Neural crest cell (in vitro differentiated cells): ENCODE measurements around the gene HLA-DMA. TPM values are rescaled to one million over a fixed set of nuclear protein-coding genes. Genes with fewer than 3 reads are reported as not detected.

Experiments
- DNase-seq: peaks from one replicate; pipeline ENCODE4 v3.0.0; 2021; ENCODE audit warnings: low read depth, mixed read lengths, low spot score
- H3K27ac Mint-ChIP-seq: one replicate; pipeline ENCODE4 v1.8.0; 2021; ENCODE audit warnings: mild to moderate bottlenecking, mixed read lengths; ENCODE audit not compliant: unreplicated experiment
- H3K27me3 Mint-ChIP-seq: 2 replicates; pipeline ENCODE4 v1.8.0; 2021; ENCODE audit warnings: low read depth, mild to moderate bottlenecking, mixed read lengths
- H3K36me3 Mint-ChIP-seq: 2 replicates; pipeline ENCODE4 v1.8.0; 2021; ENCODE audit warnings: low read depth, mild to moderate bottlenecking, mixed read lengths
- H3K4me1 Mint-ChIP-seq: 2 replicates; pipeline ENCODE4 v1.8.0; 2021; ENCODE audit warnings: mixed read lengths
- H3K4me3 Mint-ChIP-seq: one replicate; pipeline ENCODE4 v1.8.0; 2021; ENCODE audit warnings: mild to moderate bottlenecking, mixed read lengths
- H3K9me3 Mint-ChIP-seq: 2 replicates; pipeline ENCODE4 v1.8.0; 2021; ENCODE audit warnings: mixed read lengths
- CTCF ChIP-seq: fragments of 200-600 bp; sonication (generic); conservative IDR thresholded peaks from 2 replicates; pipeline ENCODE4 v1.5.0; 2021; ENCODE audit warnings: antibody characterized with exemption, mild to moderate bottlenecking
- total RNA-seq: library from RNA; stranded (reverse); gene quantifications from 2 replicates; pipeline ENCODE4 v1.2.1, GENCODE V29; 2021

The HLA-DMA gene
- total RNA-seq, 1 donor from 2014 or later: 1.7 TPM

DNA sequence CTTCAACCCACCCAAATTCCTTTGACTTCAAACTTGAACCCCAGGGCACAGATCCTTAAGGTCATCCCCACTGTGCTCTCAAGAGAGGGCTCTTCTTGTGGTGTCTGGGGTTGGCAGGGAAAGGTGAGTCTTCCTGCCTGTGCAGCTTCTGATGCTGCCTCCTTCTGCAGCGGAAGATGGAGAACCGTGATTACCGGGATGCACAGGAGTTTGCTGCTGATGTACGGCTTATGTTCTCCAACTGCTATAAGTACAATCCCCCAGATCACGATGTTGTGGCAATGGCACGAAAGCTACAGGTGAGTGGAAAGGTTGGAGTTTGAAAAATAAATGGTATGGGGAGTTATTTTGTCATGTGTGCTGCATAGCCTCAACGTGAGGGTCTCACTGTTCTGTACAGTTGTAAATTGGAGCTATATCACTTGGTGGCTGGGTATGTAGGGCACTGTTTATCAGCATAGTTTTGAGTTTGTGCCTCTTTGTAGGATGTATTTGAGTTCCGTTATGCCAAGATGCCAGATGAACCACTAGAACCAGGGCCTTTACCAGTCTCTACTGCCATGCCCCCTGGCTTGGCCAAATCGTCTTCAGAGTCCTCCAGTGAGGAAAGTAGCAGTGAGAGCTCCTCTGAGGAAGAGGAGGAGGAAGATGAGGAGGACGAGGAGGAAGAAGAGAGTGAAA lies 24.5 kb upstream of the HLA-DMA start:
- Mint-ChIP-seq H3K36me3 (peaks cover 73% of the 10 kb centered on the region), H3K4me1 (peaks cover 49% of the 10 kb centered on the region), H3K27me3 (peaks cover 23% of the 10 kb centered on the region), H3K4me3 (peak overlapping the region; percentile 98), H3K9me3 (no peaks in the 10 kb centered on the region), H3K27ac (no peak overlapping the region)
- no peak for DNase-seq
- TF ChIP-seq CTCF: no peak

- peak overlapping the region; percentile 98 for H3K4me3 Mint-ChIP-seq
- TF ChIP-seq CTCF: no peak
- no peak for DNase-seq
- peaks cover 77% of the 10 kb centered on the region for H3K36me3 Mint-ChIP-seq
- H3K4me1 Mint-ChIP-seq: peaks cover 49% of the 10 kb centered on the region
- no peak overlapping the region for H3K27ac Mint-ChIP-seq
- peaks cover 31% of the 10 kb centered on the region for H3K27me3 Mint-ChIP-seq
- H3K9me3 Mint-ChIP-seq: no peaks in the 10 kb centered on the region
These were observed 23.6 kb upstream of the HLA-DMA start for GRCh38 chr6:32976334-32977069.

DNA sequence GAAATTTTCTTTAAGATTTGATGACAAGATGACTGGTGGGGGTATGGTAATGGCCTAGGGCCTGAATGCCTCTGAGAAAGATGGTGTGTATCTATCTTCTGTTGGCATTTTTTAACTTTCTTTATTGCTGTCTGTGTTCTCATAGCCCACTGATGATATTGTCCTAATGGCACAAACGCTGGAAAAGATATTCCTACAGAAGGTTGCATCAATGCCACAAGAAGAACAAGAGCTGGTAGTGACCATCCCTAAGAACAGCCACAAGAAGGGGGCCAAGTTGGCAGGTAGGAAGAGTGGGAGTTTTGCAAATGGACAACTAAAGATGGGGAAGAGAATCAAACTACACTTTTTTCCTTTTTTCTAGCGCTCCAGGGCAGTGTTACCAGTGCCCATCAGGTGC lies 23.0 kb upstream of the HLA-DMA start:
- DNase-seq: no peak
- Mint-ChIP-seq H3K36me3 (peaks cover 82% of the 10 kb centered on the region), H3K4me1 (peaks cover 55% of the 10 kb centered on the region), H3K4me3 (peak overlapping the region; percentile 98), H3K9me3 (no peaks in the 10 kb centered on the region), H3K27ac (no peak overlapping the region), H3K27me3 (peaks cover 38% of the 10 kb centered on the region)
- TF ChIP-seq CTCF: no peak

GRCh38 chr6:32974541-32975308 lies 21.8 kb upstream of the HLA-DMA start:
- Mint-ChIP-seq H3K27ac (peak overlapping the region; percentile 38), H3K27me3 (peaks cover 44% of the 10 kb centered on the region), H3K4me1 (peaks cover 55% of the 10 kb centered on the region), H3K4me3 (peak overlapping the region; percentile 98), H3K9me3 (no peaks in the 10 kb centered on the region), H3K36me3 (peaks cover 74% of the 10 kb centered on the region)
- no peak for TF ChIP-seq CTCF
- no peak for DNase-seq

DNA sequence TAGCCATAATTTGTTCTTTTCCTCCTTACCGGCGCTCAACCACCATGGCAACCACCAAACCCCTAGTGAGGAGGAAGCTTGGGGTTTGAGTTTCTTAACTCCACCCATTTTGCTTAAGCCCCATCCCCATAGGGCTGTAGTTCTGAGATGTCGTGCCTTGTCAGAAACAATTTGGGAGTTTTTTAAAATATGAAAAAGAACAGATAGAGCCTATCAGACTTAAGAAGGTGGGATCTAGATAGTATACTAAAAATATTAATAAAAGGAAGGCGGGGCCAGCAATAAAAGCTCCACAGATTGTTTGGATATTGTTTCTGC lies 21.1 kb upstream of the HLA-DMA start:
- peaks cover 49% of the 10 kb centered on the region for H3K27me3 Mint-ChIP-seq
- H3K27ac Mint-ChIP-seq: peak overlapping the region; percentile 97
- peaks cover 69% of the 10 kb centered on the region for H3K36me3 Mint-ChIP-seq
- no peak for DNase-seq
- TF ChIP-seq CTCF: no peak
- no peaks in the 10 kb centered on the region for H3K9me3 Mint-ChIP-seq
- H3K4me1 Mint-ChIP-seq: peaks cover 55% of the 10 kb centered on the region
- H3K4me3 Mint-ChIP-seq: peak overlapping the region; percentile 98
